ENCODE results near the gene AHCTF1. TPM values are rescaled to one million over a fixed set of nuclear protein-coding genes. Genes with fewer than 3 reads are reported as not detected.
"Not testable (repeated sequence)": the region's sequence is repeated elsewhere in the genome, so short reads cannot be mapped to it uniquely, and the experiment has no call there.

AHCTF1 gene
- total RNA-seq, 1 donor from 2014 or later = 41.0 TPM

- Histone ChIP-seq H3K27me3 (no peaks in the 10 kb centered on the region), H3K27ac (no peak overlapping the region), H3K4me3 (no peak overlapping the region), H3K9me3 (no peaks in the 10 kb centered on the region), H3K4me1 (no peaks in the 10 kb centered on the region), H3K36me3 (no peaks in the 10 kb centered on the region)
- no peak for DNase-seq (ENCODE audit: extremely low spot score in 2 of 2)
- no peak for TF ChIP-seq POLR2AphosphoS5 (IDR thresholded peaks at IDR 0.05; ENCODE audit: insufficient read depth in 1 of 2, low read depth in 1 of 2)
- TF ChIP-seq POLR2A (IDR thresholded peaks at IDR 0.05) = no peak
- TF ChIP-seq CTCF (IDR thresholded peaks at IDR 0.05) = no peak
- intact Hi-C loops (cut with DNase I) = no loop called here
Observed at GRCh38 chr1:246827396-246827795, 104.4 kb downstream of the AHCTF1 start.

GRCh38 chr1:246825557-246826175, 106.1 kb downstream of the AHCTF1 start:
- H3K4me1 ChIP-seq = no peaks in the 10 kb centered on the region
- no peaks in the 10 kb centered on the region for H3K36me3 ChIP-seq
- TF ChIP-seq POLR2A (IDR thresholded peaks at IDR 0.05) (no peak), POLR2AphosphoS5 (IDR thresholded peaks at IDR 0.05; ENCODE audit: insufficient read depth in 1 of 2, low read depth in 1 of 2) (no peak), CTCF (IDR thresholded peaks at IDR 0.05) (no peak)
- H3K27ac ChIP-seq = no peak overlapping the region
- no peak overlapping the region for H3K4me3 ChIP-seq
- H3K9me3 ChIP-seq = no peaks in the 10 kb centered on the region
- intact Hi-C loops (cut with DNase I) = no loop called here
- H3K27me3 ChIP-seq = no peaks in the 10 kb centered on the region
- DNase-seq (ENCODE audit: extremely low spot score in 2 of 2) = no peak

- Histone ChIP-seq H3K27me3 (no peaks in the 10 kb centered on the region), H3K27ac (no peak overlapping the region), H3K4me1 (no peaks in the 10 kb centered on the region), H3K9me3 (no peaks in the 10 kb centered on the region), H3K36me3 (no peaks in the 10 kb centered on the region), H3K4me3 (no peak overlapping the region)
- no peak for DNase-seq (ENCODE audit: extremely low spot score in 2 of 2)
- TF ChIP-seq POLR2AphosphoS5 (IDR thresholded peaks at IDR 0.05; ENCODE audit: insufficient read depth in 1 of 2, low read depth in 1 of 2) = no peak
- no peak for TF ChIP-seq POLR2A (IDR thresholded peaks at IDR 0.05)
- no peak for TF ChIP-seq CTCF (IDR thresholded peaks at IDR 0.05)
- intact Hi-C loops (cut with DNase I) = no loop called here
Observed at GRCh38 chr1:246824541-246824940, 107.2 kb downstream of the AHCTF1 start.

- H3K36me3 ChIP-seq; intact Hi-C loops (cut with DNase I); DNase-seq (ENCODE audit: extremely low spot score in 2 of 2); H3K27ac ChIP-seq; H3K27me3 ChIP-seq; H3K9me3 ChIP-seq; H3K4me1 ChIP-seq; H3K4me3 ChIP-seq: not testable (repeated sequence)
Observed at GRCh38 chr1:246822154-246822553, 109.6 kb downstream of the AHCTF1 start.

GRCh38 chr1:246820666-246821065, 111.1 kb downstream of the AHCTF1 start:
- H3K36me3 ChIP-seq = no peaks in the 10 kb centered on the region
- H3K4me1 ChIP-seq = no peaks in the 10 kb centered on the region
- no peaks in the 10 kb centered on the region for H3K27me3 ChIP-seq
- TF ChIP-seq POLR2A (IDR thresholded peaks at IDR 0.05) = no peak
- TF ChIP-seq POLR2AphosphoS5 (IDR thresholded peaks at IDR 0.05; ENCODE audit: insufficient read depth in 1 of 2, low read depth in 1 of 2) = no peak
- no peak for TF ChIP-seq CTCF (IDR thresholded peaks at IDR 0.05)
- intact Hi-C loops (cut with DNase I) = no loop called here
- H3K9me3 ChIP-seq = no peaks in the 10 kb centered on the region
- H3K27ac ChIP-seq = no peak overlapping the region
- no peak overlapping the region for H3K4me3 ChIP-seq
- no peak for DNase-seq (ENCODE audit: extremely low spot score in 2 of 2)

- H3K4me3 ChIP-seq; H3K9me3 ChIP-seq; H3K36me3 ChIP-seq; intact Hi-C loops (cut with DNase I); H3K27me3 ChIP-seq; H3K4me1 ChIP-seq; H3K27ac ChIP-seq: not testable (repeated sequence)
- peak in 1 of 2 donors; percentile 96 for DNase-seq (ENCODE audit: extremely low spot score in 2 of 2)
Observed at GRCh38 chr1:246817778-246818177, 114.0 kb downstream of the AHCTF1 start.

Measured in vagina (tissue), 2 donors.